ENCODE measurements around the gene C1orf159. TPM values are rescaled to one million over a fixed set of nuclear protein-coding genes. Genes with fewer than 3 reads are reported as not detected.
"Not testable (repeated sequence)": the region's sequence is repeated elsewhere in the genome, so short reads cannot be mapped to it uniquely, and the experiment has no call there.

C1orf159 gene
- total RNA-seq, 1 experiment from 2014 or later, result 19.1 TPM

GRCh38 chr1:1075148-1075935 lies 40.5 kb downstream of the C1orf159 start:
- in situ Hi-C loops (cut with HindIII; ENCODE audit: low pct_unique_long_range_greater_than_20kb, low sequenced_read_pairs), result no loop called here

GRCh38 chr1:1074631-1075147 lies 41.2 kb downstream of the C1orf159 start:
- in situ Hi-C loops (cut with HindIII; ENCODE audit: low pct_unique_long_range_greater_than_20kb, low sequenced_read_pairs), result no loop called here
- DNase-seq (ENCODE audit: low read depth), result no peak

More at GRCh38 chr1:1075148-1075935, 40.5 kb downstream of the C1orf159 start:
- DNase-seq (ENCODE audit: low read depth), result no peak

- no peak for DNase-seq (ENCODE audit: low read depth)
- in situ Hi-C loops (cut with HindIII; ENCODE audit: low pct_unique_long_range_greater_than_20kb, low sequenced_read_pairs), result no loop called here
Measured at GRCh38 chr1:1073743-1074587, 41.9 kb downstream of the C1orf159 start, which contains the start of gene RNF223. RNF223 (minus strand) TSS chr1:1074306; CDS start chr1:1072566, 1,740 bp downstream.

- in situ Hi-C loops (cut with HindIII; ENCODE audit: low pct_unique_long_range_greater_than_20kb, low sequenced_read_pairs), result no loop called here
- no peak for DNase-seq (ENCODE audit: low read depth)
Measured at GRCh38 chr1:1072849-1073742, 42.8 kb downstream of the C1orf159 start.

- in situ Hi-C loops (cut with HindIII; ENCODE audit: low pct_unique_long_range_greater_than_20kb, low sequenced_read_pairs), result no loop called here
- no peak for DNase-seq (ENCODE audit: low read depth)
Measured at GRCh38 chr1:1072299-1072848, 43.5 kb downstream of the C1orf159 start.

- no peak for DNase-seq (ENCODE audit: low read depth)
- in situ Hi-C loops (cut with HindIII; ENCODE audit: low pct_unique_long_range_greater_than_20kb, low sequenced_read_pairs), result no loop called here
Measured at GRCh38 chr1:1071486-1072298, 44.2 kb downstream of the C1orf159 start.

- in situ Hi-C loops (cut with HindIII; ENCODE audit: low pct_unique_long_range_greater_than_20kb, low sequenced_read_pairs), result no loop called here
Measured at GRCh38 chr1:1069711-1070676, 45.9 kb downstream of the C1orf159 start.

GRCh38 chr1:1069056-1069710 lies 46.7 kb downstream of the C1orf159 start:
- peak; percentile 89 for DNase-seq (ENCODE audit: low read depth)
- in situ Hi-C loops (cut with HindIII; ENCODE audit: low pct_unique_long_range_greater_than_20kb, low sequenced_read_pairs), result no loop called here

More at GRCh38 chr1:1069711-1070676, 45.9 kb downstream of the C1orf159 start:
- DNase-seq (ENCODE audit: low read depth), result peak; percentile 42

- in situ Hi-C loops (cut with HindIII; ENCODE audit: low pct_unique_long_range_greater_than_20kb, low sequenced_read_pairs), result no loop called here
- peak; percentile 23 for DNase-seq (ENCODE audit: low read depth)
Measured at GRCh38 chr1:1068517-1069055, 47.3 kb downstream of the C1orf159 start.

- in situ Hi-C loops (cut with HindIII; ENCODE audit: low pct_unique_long_range_greater_than_20kb, low sequenced_read_pairs), result no loop called here
- no peak for DNase-seq (ENCODE audit: low read depth)
Measured at GRCh38 chr1:1067860-1068516, 47.9 kb downstream of the C1orf159 start.

- no peak for DNase-seq (ENCODE audit: low read depth)
- in situ Hi-C loops (cut with HindIII; ENCODE audit: low pct_unique_long_range_greater_than_20kb, low sequenced_read_pairs), result no loop called here
Measured at GRCh38 chr1:1067284-1067859, 48.5 kb downstream of the C1orf159 start.

GRCh38 chr1:1066403-1067283 lies 49.2 kb downstream of the C1orf159 start:
- peak; percentile 25 for DNase-seq (ENCODE audit: low read depth)
- in situ Hi-C loops (cut with HindIII; ENCODE audit: low pct_unique_long_range_greater_than_20kb, low sequenced_read_pairs), result no loop called here

GRCh38 chr1:1065940-1066304 lies 50.0 kb downstream of the C1orf159 start:
- in situ Hi-C loops (cut with HindIII; ENCODE audit: low pct_unique_long_range_greater_than_20kb, low sequenced_read_pairs); DNase-seq (ENCODE audit: low read depth): not testable (repeated sequence)
